GM20431 (cell line): ENCODE measurements around the gene CYP2F1.

Experiments used
- in situ Hi-C: fragments of 300-500 bp; cut with MseI, MboI; formaldehyde crosslinking; loops from one replicate; pipeline ENCODE4 v1.15.0; 2020; ENCODE audit warnings: low sequenced_read_pairs; ENCODE audit not compliant: unreplicated experiment

CYP2F1 gene

DNA sequence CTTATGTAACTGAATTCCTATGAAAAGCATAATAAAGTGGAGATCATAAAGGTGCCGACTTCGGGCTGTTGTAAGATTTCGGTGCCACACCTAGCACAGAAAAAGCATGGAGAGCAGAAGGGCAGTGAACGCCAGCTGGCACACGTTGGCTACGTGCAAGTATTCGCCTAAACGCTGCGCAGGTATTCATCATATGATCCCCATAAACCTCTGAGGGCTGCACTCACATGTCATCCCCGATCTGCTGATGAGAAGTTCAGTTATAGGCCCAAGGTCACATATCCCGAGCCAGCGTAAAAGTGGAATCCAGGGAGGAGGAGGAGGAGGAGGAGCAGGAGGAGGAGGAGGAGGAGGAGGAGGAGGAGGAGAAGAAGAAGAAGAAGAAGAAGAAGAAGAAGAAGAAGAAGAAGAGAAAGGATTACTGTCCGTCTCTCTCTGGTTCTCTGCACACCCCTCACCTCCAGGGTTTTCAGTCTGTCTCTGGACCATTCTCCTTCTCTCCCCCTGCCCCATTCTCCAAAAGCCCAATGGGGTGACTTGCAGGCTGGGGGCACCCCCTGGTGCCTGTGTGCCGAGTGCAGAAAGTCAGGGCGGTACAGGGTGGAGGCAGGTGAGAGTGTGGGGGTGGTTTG, 60.2 kb downstream of the CYP2F1 start:
- in situ Hi-C loops: no loop called here

DNA sequence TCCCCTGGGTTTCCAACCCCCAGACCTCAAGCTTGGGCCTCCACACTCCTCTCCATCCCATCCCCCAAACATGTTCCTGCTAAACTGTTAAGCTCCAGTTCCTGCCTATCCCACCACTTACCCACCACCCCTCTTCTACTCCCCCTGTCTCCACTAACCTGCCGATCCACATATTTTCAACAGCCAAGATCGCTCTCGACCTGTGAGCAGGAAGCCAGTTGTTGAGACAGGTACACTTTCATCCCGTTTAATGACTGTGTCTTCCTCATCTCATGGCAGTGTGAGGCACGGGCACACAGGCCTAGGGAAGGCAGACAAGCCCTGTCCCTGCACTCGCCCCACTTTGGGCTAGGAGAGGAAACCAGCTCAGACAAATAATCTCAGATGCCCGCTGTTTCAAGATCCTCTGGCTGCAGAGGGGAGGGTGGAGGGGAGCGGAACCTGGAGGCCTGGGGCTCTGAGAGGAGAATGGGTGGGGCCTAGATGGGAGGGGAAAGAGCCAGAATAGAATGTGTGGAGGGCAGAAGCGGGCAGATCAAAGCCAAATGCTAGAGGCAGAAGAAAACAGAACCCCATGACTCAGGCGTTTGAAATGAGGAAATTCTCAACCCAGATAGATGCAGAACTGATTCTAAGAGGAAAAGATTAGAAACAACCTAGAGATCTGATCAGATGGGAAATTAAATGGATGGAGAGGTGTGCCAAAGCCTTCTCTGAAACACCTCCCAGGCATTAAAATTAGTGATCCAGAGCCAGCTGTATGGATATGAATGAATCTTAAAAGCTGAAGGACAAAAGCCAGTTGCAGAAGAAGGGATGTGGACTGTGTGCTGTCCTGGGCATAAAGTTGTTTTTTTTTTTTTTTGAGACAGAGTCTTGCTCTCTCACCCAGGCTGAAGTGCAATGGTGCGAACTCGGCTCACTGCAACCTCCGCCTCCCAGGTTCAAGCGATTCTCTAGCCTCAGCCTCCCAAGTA, 61.9 kb downstream of the CYP2F1 start:
- in situ Hi-C loops: no loop called here
